ENCODE results near the gene PROCA1.
"Not testable (repeated sequence)": the region's sequence is repeated elsewhere in the genome, so short reads cannot be mapped to it uniquely, and the experiment has no call there.

- TF ChIP-seq CTCF (conservative IDR thresholded peaks at IDR 0.05 in 1 of 2, IDR thresholded peaks at IDR 0.05 in 1 of 2; ENCODE audit: extremely low read depth in 1 of 2, insufficient read depth in 1 of 2, low read depth in 1 of 2, low read length in 2 of 2); EZH2 (IDR thresholded peaks at IDR 0.05; ENCODE audit: borderline replicate concordance, low read length): not testable (repeated sequence)
Observed at GRCh38 chr17:28720997-28721329, 9.3 kb upstream of the PROCA1 start.

Measured in mammary epithelial cell (primary cell).